Testis (tissue), 3 donors: ENCODE measurements around the gene EHD4. TPM values are rescaled to one million over a fixed set of nuclear protein-coding genes. Genes with fewer than 3 reads are reported as not detected.

Source experiments
- DNase-seq: peaks from one replicate; pipeline ENCODE4 v3.0.0-alpha.2; 2019
- H3K27ac ChIP-seq, 2 donors: fragments of 200-600 bp; sonication (generic); one replicate each; pipeline ENCODE4 v1.5.1; 2019
- H3K27me3 ChIP-seq: fragments of 200-600 bp; sonication (generic); one replicate; pipeline ENCODE4 v1.5.1; 2019
- H3K36me3 ChIP-seq: fragments of 200-600 bp; sonication (generic); one replicate; pipeline ENCODE4 v1.5.1; 2017; ENCODE audit warnings: low read depth; ENCODE audit errors: missing control alignments
- H3K4me1 ChIP-seq: fragments of 200-600 bp; sonication (generic); one replicate; pipeline ENCODE4 v1.5.1; 2019
- H3K4me3 ChIP-seq, 2 donors: fragments of 200-600 bp; sonication (generic); one replicate each; pipeline ENCODE4 v1.5.1; 2017 to 2019
- H3K9me3 ChIP-seq: fragments of 200-600 bp; sonication (generic); one replicate; pipeline ENCODE4 v1.5.1; 2017
- CTCF ChIP-seq, 3 experiments: fragments of 450-650 bp in 2 of 3; fragments of 200-600 bp in 1 of 3; sonication (generic) in 1 of 3; IDR thresholded peaks; one replicate each; pipeline ENCODE4 v1.5.1; 2016 to 2019; ENCODE audit warnings: antibody characterized with exemption in 3 of 3, mild to moderate bottlenecking in 2 of 3, moderate library complexity in 1 of 3
- POLR2A ChIP-seq: fragments of 450-650 bp; IDR thresholded peaks from one replicate; pipeline ENCODE4 v1.6.1; 2017; ENCODE audit warnings: antibody characterized with exemption, mild to moderate bottlenecking, moderate library complexity
- WGBS, 2 donors: methylation state at CpG; one replicate each; pipeline ENCODE4 v1.1.5; 2018; 5-methylcytosine and 5-hydroxymethylcytosine counted together
- intact Hi-C: fragments of 100-400 bp; cut with DNase I; formaldehyde crosslinking; loops from one replicate; pipeline ENCODE4 v1.15.1; 2023; ENCODE audit warnings: low total_unique reads
- polyA plus RNA-seq: library from polyadenylated mRNA; stranded (reverse); fragments of 350-450 nt; fragmentation: Illumina TruSeq; extraction: RNeasy Lipid Tissue Mini Kit (QIAGEN cat#74804); gene quantifications from one replicate; pipeline ENCODE4 v1.2.3, GENCODE V29; 2014; ENCODE audit warnings: low read depth, low replicate concordance; ENCODE audit not compliant: insufficient read depth
- total RNA-seq, 2 donors: library from RNA; depleted of rRNA; stranded (reverse); fragments of >200 nt; gene quantifications; one replicate each; pipeline ENCODE4 v1.2.3, GENCODE V29; 2016

EHD4 gene
- total and polyA plus RNA-seq, 3 donors from 2014 or later = 8.0 to 10.2 (median 9.4) TPM

DNA sequence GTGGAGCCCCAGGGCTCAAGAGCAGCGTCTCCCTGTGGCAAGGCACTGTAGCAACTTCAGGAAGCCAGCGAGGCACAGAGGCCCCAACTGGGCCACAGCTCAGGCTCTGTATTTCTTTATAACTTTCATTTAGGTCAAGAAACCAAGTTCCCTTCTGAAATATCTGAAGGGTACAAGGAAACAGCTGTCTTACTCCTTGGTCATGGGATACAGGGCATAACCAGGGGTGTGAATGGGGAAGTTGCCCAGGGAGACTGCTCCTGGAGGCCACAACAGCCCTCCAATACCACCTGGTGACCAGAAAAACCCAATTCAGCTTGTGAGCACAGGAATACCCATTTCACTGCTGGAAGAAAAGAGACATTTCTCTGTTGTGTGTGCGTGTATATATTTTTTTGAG is 65.2 kb downstream of the EHD4 start:
- TF ChIP-seq POLR2A (no peak), CTCF (IDR thresholded peaks at IDR 0.05) (no peak)
- intact Hi-C loops = no loop called here
- 60 to 90% methylated on average over 3 of the region's 3 CpGs for WGBS, 2 donors
- no peaks in the 10 kb centered on the region for H3K36me3 ChIP-seq
- peaks cover 3% of the 10 kb centered on the region for H3K4me1 ChIP-seq
- DNase-seq = no peak
- H3K9me3 ChIP-seq = no peaks in the 10 kb centered on the region
- no peaks in the 10 kb centered on the region for H3K27me3 ChIP-seq
- H3K4me3 ChIP-seq = no peak overlapping the region
- no peak overlapping the region for H3K27ac ChIP-seq

- DNase-seq = no peak
- H3K27me3 ChIP-seq = no peaks in the 10 kb centered on the region
- no peaks in the 10 kb centered on the region for H3K36me3 ChIP-seq
- peaks cover 3% of the 10 kb centered on the region for H3K4me1 ChIP-seq
- WGBS, 2 donors = 98% methylated on average over 5 of the region's 5 CpGs; no CpG with 5 or more reads in 1 of the 2 donors
- H3K9me3 ChIP-seq = no peaks in the 10 kb centered on the region
- intact Hi-C loops = no loop called here
- no peak overlapping the region for H3K4me3 ChIP-seq
- no peak overlapping the region for H3K27ac ChIP-seq
- TF ChIP-seq POLR2A (no peak), CTCF (IDR thresholded peaks at IDR 0.05) (no peak)
These were observed 65.7 kb downstream of the EHD4 start for GRCh38 chr15:41906608-41907007.

DNA sequence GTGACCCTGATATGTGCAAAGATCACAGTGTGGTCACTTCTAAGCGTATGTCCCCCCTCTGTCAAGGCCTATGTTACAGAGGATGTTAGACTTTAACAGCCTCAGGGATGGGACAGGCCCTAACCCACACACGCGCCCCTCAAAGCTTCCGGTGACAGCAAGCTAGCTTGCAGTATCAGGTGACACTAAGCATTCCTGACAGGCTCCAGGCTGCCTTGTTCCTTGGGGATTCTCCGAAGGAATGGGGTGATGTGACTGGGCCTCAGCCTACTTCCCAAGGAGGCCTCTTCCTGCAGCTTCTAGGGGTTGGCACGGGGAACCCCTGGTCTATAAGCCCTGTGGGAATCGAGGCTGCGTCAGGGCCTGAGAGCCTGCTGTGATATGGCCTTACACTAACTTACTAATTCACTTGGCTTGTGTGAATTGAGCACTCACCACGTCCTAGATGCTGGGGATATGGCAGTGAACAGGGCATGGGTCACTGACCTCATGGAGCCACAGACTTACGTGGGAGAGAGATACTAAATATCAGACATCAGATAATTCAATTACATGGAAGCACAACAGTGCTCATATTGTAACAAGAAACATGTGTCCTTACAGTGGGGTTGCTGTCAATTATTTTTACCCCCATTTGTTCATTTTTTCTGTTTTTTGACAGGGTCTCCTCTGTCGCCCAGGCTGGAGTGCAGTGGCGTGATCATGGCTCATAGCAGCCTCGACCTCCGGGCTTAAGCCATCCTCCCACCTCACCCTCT is 67.1 kb downstream of the EHD4 start:
- intact Hi-C loops = no loop called here

GRCh38 chr15:41904541-41905005 is 67.8 kb downstream of the EHD4 start:
- 48 to 57% methylated on average over 6 of the region's 6 CpGs for WGBS, 2 donors
- DNase-seq = peak; percentile 84
- Histone ChIP-seq H3K27me3 (no peaks in the 10 kb centered on the region), H3K9me3 (no peaks in the 10 kb centered on the region), H3K36me3 (no peaks in the 10 kb centered on the region), H3K27ac (no peak overlapping the region), H3K4me1 (peaks cover 3% of the 10 kb centered on the region), H3K4me3 (no peak overlapping the region)
- peak; percentile 56 to 68 (median 62) for TF ChIP-seq CTCF (IDR thresholded peaks at IDR 0.05)
- no peak for TF ChIP-seq POLR2A
- intact Hi-C loops = no loop called here

More for the DNA sequence above, 67.1 kb downstream of the EHD4 start:
- DNase-seq = no peak
- no peaks in the 10 kb centered on the region for H3K36me3 ChIP-seq
- H3K4me1 ChIP-seq = peaks cover 3% of the 10 kb centered on the region
- H3K27ac ChIP-seq = no peak overlapping the region
- H3K27me3 ChIP-seq = no peaks in the 10 kb centered on the region
- no peak overlapping the region for H3K4me3 ChIP-seq
- WGBS, 2 donors = 86 to 94% methylated on average over 10 to 14 of the region's 14 CpGs
- no peak for TF ChIP-seq CTCF (IDR thresholded peaks at IDR 0.05)
- no peak for TF ChIP-seq POLR2A
- H3K9me3 ChIP-seq = no peaks in the 10 kb centered on the region

GRCh38 chr15:41903782-41904181 is 68.6 kb downstream of the EHD4 start:
- Histone ChIP-seq H3K9me3 (no peaks in the 10 kb centered on the region), H3K4me1 (peaks cover 3% of the 10 kb centered on the region), H3K36me3 (no peaks in the 10 kb centered on the region), H3K4me3 (no peak overlapping the region), H3K27me3 (no peaks in the 10 kb centered on the region), H3K27ac (no peak overlapping the region)
- intact Hi-C loops = no loop called here
- WGBS, 2 donors = 89 to 95% methylated on average over 13 of the region's 13 CpGs
- no peak for DNase-seq
- TF ChIP-seq POLR2A (no peak), CTCF (IDR thresholded peaks at IDR 0.05) (no peak)
